ENCODE measurements around the gene RTRAF. TPM values are rescaled to one million over a fixed set of nuclear protein-coding genes. Genes with fewer than 3 reads are reported as not detected.

Gene RTRAF
- total and polyA plus RNA-seq, 10 of the 15 experiments (the other 5 are each of a cell fraction or from before 2014, with no cell fraction given), result 248 to 540 (median 368) TPM

GRCh38 chr14:52040598-52040997 is 51.3 kb downstream of the RTRAF start:
- Histone ChIP-seq H3K27ac (ENCODE audit: control insufficient read depth, insufficient read depth) (no peak overlapping the region), H3K9me3 (replicated peaks; ENCODE audit: control insufficient read depth, insufficient read depth, low read length) (no peaks in the 10 kb centered on the region), H4K20me1 (ENCODE audit: control insufficient read depth, insufficient read depth) (no peaks in the 10 kb centered on the region), H3K4me2 (ENCODE audit: control insufficient read depth, insufficient read depth) (no peak overlapping the region), H3K4me3 (no peak overlapping the region), H3K4me1 (ENCODE audit: control insufficient read depth, insufficient read depth, low read length) (no peaks in the 10 kb centered on the region), H3K9ac (ENCODE audit: control insufficient read depth, insufficient read depth, low read length) (no peak overlapping the region), H3K27me3 (replicated peaks in 1 of 2; ENCODE audit: control insufficient read depth in 2 of 2, insufficient read depth in 2 of 2, low read length in 1 of 2) (peaks cover 0 to 2% of the 10 kb centered on the region in 2 experiments; a peak in 1 of 4 replicates), H3K79me2 (ENCODE audit: control insufficient read depth, insufficient read depth, low read length) (no peaks in the 10 kb centered on the region), H3K36me3 (ENCODE audit: control insufficient read depth in 2 of 2, insufficient read depth in 2 of 2, low read length in 1 of 2) (no peaks in the 10 kb centered on the region), H2AFZ (ENCODE audit: control insufficient read depth, low read depth, low read length) (no peak overlapping the region)
- FAIRE-seq (no peak), ATAC-seq (no peak), DNase-seq (ENCODE audit: low read depth, low spot score) (no peak)
- in situ Hi-C loops (cut with MboI), result loop anchor here (10.0 kb wide), 1 partner anchor 234 kb away; no protein-coding TSS in a partner anchor
- BruUV-seq (replicated peaks), result no TSS peak
- POLR2A ChIA-PET, result no interaction called here
- RAD21 ChIA-PET (ENCODE audit: unreplicated experiment), result no interaction called here
- CTCF ChIA-PET, result interaction anchor here (1.3 kb wide), 1 partner anchor 45 kb away, joined by 3 read pairs; no protein-coding TSS in a partner anchor
- 36% methylated on average over 7 of the region's 7 CpGs for WGBS (ENCODE audit: insufficient coverage, insufficient replicate concordance, low lambda C conversion rate, missing lambda C conversion rate)
- intact Hi-C loops (cut with micrococcal nuclease; ENCODE audit: unreplicated experiment), result no loop called here
- SMC1A ChIA-PET (ENCODE audit: uncharacterized antibody, unreplicated experiment), result no interaction called here
- TF ChIP-seq MYB (IDR thresholded peaks at IDR 0.05; ENCODE audit: borderline replicate concordance, low read depth, low read length), result no peak
- no peak for TF ChIP-seq TBL1XR1 (IDR thresholded peaks at IDR 0.05; ENCODE audit: low read depth, low read length)
- TF ChIP-seq ATF3 (IDR thresholded peaks at IDR 0.05; ENCODE audit: borderline replicate concordance, extremely low read depth, low read depth, low read length), result no peak
- no peak for TF ChIP-seq IRF4 (IDR thresholded peaks at IDR 0.05; ENCODE audit: low read depth, low read length)
- no peak for TF ChIP-seq PAX8 (IDR thresholded peaks at IDR 0.05)
- no peak for TF ChIP-seq ZNF687 (IDR thresholded peaks at IDR 0.05)
- no peak for TF ChIP-seq MTA3 (IDR thresholded peaks at IDR 0.05; ENCODE audit: borderline replicate concordance, low read length)
- no peak for TF ChIP-seq LARP7 (IDR thresholded peaks at IDR 0.05)
- TF ChIP-seq CEBPB (IDR thresholded peaks at IDR 0.05; ENCODE audit: borderline replicate concordance in 1 of 2, low read depth in 2 of 2, low read length in 2 of 2), result no peak
- no peak for TF ChIP-seq IRF3 (IDR thresholded peaks at IDR 0.05)
- TF ChIP-seq FOXM1 (IDR thresholded peaks at IDR 0.05; ENCODE audit: low read depth, low read length), result no peak
- no peak for TF ChIP-seq HDAC2 (IDR thresholded peaks at IDR 0.05)
- TF ChIP-seq ZBTB11 (CRISPR knock-in tag; IDR thresholded peaks at IDR 0.05), result no peak
